Activated CD4-positive, alpha-beta T cell treated with anti-CD3 and anti-CD28 coated beads for 48 hours (primary cell): ENCODE data around the gene KIF5C.
A peak's percentile ranks its signal among the peaks of the same experiment; 100 is the strongest.

Experiments
- DNase-seq: peaks from one replicate; pipeline ENCODE4 v3.0.0-alpha.2; 2020

The KIF5C gene

DNA sequence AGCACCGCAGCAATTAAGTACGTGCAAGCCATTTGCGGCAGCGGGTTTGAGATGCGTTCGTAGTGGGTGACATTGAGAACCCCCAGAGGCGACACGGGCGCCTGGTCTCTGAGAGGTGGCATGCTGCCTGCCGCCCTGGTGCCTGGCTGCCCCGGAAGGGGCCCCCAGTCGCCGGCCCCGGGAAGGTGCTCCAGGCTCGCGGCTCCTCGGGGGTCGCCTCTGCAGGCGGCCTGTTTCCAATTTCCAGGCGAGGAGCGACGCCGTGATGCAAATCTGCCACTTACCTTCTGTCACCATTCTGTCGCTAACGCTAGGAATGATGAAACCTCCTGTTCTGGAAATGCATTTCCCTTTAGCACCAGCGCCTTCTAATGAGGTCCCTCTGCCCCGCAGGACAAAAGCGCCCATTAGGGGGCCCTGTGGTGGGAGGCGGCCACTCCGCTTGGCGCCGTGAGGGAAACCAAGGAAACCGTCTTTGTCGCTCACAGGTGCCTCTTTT lies 13.0 kb downstream of the KIF5C start:
- peak; percentile 28 for DNase-seq

DNA sequence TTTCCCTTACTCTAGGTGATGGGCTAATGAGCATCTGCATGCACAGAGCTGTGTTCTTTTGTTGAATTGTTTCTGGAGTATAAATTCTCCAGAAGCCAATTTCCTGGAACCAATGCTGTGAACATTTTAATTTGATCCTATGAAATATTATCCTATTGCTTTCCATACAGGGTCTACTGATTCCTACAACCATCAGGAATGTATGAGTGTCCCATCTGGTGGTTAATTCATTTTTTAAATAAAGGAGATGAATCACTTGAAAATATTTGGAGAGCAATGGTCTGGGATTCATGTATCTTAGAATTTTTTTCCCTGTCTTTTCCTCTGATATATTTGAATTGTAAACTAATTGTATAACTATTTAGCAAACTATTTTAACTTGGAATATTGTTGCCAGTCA lies 14.0 kb downstream of the KIF5C start:
- DNase-seq: no peak

DNA sequence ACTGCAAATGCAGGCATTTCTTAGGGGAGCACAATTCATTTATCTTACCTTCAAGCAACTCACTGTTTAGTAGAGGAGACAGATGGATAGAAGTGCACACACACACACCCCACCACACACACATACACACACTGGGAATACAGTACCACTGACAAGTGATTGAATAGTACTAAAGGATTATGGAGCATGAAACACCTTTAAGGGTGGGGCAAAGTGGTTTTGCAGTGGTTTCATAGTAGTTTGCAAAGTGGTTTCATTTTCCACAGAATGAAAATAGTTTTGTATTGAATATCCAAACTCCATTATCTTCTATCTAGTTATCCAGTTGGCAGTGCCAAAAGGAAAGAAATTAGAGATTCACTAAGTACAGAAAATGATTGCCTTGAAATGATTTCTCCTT lies 18.9 kb downstream of the KIF5C start:
- no peak for DNase-seq

DNA sequence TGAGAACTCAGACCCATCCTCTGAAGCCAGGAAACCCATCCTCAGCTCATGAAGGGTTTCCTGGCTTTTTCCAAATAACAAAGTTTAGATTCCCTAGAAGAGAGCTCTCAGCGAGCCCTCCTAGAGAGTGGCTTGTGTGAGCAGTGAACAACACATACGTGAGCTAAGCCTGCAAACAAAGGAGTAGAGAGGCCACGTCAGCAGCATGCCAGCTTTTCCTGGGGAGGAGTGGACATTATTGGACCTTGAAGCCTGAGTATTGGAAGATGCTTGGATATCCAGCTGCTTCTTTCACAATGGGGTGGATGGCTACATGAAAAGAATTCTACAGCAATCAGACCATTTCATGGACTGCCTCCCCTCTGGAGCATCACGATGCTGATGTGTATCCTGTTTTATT lies 21.1 kb downstream of the KIF5C start:
- DNase-seq: no peak

DNA sequence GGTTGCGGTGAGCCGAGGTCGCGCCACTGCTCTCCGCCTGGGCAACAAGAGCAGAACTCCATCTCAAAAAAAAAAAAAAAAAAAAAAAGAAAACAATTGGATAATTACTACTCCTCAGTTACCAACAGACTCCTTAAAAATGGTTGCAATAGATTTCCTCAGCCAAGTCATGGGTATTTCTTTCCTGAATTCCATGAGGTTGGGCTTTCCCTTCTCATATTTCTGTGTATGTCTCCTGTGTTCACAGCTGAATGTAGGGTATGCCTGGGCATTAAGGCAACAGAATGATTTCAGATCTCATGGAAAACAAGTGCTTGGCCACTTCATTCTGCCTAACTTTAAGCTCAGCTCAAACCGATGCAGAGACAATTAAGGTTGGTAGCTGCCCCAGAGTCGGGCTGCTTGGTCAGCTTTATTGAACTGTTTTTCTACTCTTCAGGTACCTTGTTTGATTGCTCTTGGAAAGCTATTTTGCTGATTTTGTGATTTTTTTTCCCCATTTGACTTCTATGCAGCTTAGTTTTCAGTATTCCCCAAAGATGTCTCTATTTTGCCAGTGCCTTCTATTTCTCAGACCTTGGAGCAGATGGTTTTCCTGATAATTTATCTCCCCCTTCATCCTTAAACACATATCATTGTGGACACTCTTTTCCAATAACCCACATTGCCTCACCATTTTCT lies 24.8 kb downstream of the KIF5C start:
- no peak for DNase-seq

DNA sequence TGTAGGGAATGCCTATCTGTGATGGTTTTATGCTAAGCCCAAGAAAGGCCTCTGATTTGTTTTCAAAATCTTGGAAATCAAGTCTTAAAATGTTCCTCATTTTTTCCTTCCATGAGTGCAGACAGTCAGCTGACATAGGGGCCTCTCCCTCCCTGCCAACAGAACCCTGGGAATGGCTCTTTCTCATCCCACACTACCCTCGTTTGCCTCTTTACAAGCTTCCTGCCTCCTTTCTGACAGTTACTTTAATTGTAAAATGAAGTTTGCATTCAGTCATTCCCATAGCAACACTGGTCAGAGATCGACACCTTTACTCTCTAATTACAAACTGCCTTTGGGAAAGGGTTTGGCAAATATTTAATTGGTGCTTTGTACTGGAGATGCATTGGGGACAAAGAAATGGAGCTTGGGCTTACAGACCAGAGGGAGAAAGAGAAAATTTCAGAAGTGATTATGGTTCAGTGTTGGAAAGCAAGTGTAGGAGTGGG lies 25.4 kb downstream of the KIF5C start:
- no peak for DNase-seq

DNA sequence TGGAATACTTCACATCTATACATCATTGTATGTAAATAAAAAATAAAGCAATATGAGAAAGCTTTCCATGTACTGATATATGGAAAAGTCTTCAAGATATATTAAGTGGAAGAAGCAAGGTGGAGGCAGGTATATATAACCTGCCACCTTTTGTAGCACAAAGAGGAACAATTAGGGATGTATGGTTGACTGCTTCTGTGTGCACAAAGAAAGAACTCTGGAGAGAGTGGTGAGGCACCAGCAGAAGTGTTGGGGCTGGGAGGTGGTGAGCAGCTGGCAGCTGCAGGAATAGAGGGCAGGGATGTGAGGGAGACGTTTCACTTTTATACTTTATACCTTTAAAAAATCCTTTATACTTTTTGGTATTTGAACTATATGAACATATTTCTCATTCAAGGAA lies 26.1 kb downstream of the KIF5C start:
- DNase-seq: no peak

DNA sequence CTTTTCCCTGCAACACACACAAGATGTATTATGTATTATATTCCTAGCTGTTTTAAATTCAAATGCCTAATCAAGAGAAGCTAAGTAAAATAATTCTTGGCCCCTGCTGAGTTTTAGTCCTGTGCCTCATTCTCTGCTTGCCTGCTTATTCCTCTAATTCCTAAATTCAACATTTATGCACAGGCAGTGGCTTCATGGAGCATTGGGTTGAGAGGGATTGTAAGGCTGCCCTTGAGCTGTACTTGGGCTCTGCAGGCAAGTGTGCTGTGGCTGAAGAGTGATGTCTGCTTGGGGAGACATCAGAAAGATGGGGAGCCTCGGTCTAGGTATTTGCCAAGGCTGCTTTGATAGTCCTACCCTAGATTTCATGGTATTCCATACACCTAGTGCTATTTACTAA lies 27.8 kb downstream of the KIF5C start:
- no peak for DNase-seq

DNA sequence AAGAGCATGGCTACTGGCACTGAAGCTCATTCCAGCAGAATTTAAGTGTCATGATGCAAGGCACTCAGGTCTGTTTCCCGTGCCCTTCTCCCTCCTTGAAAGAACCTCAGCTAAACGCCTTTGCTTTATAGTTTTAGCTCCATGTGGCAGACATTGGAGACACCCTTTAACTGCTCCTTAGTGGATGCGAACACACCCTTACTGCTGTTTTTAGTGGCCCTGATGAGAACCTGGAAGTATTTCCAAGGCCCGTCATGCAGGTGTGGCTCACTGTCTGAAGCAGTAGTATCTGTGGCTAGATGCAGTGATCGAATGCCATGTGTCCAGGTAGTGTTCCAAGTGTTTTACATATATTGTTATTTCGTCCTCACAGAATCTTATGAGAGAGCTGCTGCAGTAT lies 28.3 kb downstream of the KIF5C start:
- DNase-seq: no peak

DNA sequence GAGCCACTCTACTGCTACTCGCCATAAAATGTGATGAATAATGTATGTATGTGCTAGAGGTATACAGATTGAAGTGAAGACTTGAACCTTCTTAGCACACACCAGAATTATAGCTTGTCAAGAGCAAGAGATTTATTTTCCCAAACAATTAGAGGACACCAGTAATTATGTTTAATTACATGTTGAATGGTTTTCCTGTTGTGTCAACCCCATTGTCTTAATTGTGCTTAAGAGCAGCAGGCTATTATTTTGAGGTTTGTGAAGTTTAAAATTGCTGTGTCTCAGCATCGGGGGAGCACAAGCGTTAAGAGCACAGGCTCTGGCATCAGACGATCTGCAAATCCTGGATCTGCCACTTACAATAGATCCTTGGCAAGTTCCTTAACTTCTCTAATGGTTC lies 29.0 kb downstream of the KIF5C start:
- DNase-seq: no peak

DNA sequence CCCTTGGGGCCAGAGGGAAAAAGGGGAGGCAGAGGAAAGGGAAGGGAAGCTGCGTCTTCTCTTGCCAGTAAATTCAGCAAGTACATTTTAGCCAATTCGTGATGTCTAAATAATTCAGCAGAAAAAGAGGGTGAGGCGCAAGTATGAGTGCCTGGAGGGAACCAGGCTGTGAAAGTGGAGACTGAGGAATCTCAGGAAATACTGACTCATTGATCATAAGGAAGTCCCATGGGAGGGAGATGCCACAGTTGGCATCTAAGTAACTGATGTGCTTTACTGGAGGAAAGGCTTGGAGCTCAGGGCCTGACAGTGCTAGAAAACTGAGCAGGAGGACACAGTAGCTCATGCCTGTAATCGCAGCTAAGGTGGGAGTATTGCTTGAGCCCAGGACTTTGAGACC lies 31.1 kb downstream of the KIF5C start:
- no peak for DNase-seq

DNA sequence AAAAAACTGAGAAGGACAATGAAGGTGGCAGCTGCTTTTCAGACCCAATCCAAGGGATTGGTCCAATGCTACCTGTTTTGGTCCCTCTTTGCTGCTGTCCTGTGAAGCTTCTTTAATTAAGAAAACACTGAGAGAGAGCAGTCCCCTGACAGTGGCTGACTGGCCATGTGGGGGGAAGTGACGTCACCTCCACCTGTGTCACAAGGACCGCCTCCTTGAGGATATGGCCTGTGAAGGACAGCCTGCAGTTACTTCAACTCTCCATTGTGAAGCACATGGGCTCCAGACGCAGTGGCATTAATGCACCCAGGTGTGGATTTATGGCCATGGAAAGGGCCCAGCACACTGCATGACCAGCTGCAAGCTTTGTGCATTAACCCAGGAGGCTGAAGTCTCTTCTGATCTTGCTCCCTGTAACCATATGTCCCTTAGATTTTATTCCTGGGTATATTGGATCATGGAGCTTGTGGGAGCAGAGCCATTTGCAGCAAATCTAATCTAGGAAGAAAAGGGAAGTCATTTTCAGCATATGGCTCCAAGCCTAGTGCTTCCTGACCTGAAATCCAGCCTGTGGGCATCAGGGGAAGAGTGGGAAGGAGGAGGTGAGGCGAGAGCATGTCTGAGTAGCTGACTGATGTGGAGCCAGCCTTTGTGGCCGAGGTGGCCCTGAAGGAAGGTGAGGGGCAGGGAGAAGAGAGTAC lies 32.2 kb downstream of the KIF5C start:
- no peak for DNase-seq

DNA sequence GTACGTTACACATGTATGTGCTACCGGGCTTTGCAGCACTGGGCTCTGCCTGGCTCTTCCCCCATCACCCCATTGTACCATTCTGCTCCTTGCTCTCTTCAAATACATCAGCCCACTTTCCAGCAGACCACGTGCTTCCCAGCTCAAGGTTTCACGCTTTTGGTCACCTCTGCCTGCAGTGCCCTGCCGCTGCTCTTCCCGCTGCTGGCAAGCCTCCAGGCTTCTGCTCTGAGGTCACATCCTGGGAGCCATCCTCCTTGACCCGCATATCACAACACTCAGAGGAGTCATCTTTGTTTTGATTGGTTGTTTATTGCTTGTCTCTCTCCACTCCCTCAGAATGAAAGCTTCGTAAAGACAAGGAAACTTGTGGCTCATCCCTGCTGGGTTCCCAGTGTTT lies 34.1 kb downstream of the KIF5C start:
- no peak for DNase-seq

DNA sequence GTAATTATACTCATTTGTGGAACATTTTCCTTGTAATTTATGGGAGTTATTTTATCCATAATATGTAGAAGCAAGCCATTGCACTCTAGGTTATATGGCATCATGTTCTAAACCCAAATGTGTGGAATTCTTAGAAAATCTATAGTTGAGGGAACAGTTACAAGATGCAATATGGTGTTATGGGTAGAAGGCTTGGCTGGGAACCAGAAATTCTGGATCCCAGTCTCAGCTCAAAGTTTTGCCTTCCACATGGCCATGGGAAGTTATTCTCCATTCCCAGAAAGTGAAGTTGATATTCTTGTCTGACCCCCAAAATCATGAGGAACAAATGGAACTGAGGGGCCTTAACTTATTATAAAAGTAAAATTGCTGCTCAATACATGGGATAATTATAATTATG lies 38.0 kb downstream of the KIF5C start:
- DNase-seq: no peak

DNA sequence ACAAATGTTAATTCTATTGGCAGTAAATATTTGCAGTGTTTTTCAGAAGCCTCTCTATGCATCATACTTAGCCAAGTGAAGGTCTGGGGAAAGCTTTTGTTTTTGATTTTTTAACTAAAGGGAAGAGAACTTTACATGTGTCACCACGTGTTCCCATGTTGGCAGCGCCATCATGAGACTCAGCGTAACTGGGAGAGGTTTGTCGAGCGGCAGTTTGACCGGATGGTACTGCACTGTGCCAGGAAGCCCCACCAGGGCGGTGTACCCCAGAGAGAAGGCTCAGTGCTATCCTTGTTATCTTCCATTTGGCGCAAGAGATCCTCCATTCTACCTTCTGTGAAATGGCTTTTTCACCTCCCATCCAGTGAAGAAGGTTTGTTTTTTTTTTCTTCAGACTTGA lies 38.5 kb downstream of the KIF5C start:
- no peak for DNase-seq

DNA sequence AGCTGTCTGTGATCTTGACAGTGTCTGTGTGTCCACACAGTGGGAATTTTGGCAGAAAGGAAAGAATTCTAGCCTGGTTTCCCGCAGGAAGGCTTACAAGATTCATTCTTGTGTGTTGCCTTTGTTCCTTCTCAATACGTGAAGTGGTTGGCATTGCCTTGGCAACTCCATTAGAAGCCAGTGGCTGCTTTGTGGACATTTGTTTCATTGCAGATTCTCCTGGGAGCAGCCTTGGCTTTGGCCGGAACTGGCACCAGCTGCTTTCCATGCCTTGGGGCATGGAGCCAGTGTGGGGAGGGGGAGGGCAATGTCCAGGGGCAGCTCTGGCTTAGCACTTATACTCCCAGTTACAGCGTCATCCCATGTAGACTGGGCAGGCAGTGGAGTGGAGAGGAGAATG lies 39.4 kb downstream of the KIF5C start:
- DNase-seq: no peak

DNA sequence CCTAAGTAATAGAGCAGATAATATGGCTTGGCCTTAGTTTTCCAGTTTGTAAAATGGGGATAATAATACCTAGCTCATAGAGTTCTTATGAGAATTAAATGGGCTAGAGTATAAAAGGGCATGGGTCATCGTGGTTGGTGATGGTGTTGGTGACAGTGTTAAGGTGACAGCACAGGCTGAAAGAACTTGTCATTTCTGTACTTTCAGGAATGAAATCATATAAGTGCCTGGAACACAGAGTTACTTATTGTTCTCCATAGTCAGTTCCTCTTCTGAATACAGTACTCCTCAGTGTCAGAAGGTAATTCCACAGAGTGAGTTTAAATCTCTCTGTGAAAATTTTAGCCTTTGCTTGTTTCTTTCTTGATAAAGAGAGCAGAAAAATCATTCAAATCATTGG lies 42.4 kb downstream of the KIF5C start:
- DNase-seq: peak; percentile 34

DNA sequence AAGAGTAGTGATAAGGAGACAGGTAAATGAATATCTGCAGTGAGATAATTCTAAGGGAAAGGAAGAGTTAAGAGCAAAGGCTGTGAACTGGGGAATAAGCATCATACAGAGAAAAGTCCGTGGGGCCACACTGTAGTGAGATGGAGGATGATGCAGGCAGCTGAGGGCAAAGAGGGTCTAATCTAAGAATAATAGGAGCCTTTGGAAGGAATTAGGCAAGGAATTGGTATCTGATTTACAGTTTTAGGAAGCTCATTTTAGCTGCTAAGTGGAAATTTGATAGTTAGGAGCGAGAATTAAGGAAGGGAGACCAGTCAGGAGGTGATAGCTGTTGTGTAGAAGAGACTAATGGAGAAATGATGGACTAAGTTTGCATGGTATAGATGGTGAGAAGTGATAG lies 43.5 kb downstream of the KIF5C start:
- DNase-seq: no peak

DNA sequence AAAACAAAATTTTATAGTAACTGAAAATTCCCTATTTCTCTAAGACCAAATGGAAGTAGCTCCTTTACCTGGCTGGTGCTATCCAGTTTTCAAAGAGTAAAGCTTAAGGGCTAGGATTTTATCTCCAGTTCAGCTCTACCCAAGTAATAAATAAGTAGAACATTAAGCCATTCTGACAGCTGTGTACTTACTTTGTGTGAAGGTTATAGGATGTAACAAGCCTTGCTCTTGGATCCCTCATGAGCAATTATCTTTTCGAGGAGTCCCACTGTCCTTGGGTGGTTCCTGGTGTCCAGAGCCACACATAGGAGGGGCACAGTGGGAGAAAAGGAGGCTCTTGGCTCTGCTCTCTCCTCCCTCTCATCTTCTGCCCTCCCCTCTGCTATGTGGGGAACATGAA lies 45.5 kb downstream of the KIF5C start:
- DNase-seq: no peak

DNA sequence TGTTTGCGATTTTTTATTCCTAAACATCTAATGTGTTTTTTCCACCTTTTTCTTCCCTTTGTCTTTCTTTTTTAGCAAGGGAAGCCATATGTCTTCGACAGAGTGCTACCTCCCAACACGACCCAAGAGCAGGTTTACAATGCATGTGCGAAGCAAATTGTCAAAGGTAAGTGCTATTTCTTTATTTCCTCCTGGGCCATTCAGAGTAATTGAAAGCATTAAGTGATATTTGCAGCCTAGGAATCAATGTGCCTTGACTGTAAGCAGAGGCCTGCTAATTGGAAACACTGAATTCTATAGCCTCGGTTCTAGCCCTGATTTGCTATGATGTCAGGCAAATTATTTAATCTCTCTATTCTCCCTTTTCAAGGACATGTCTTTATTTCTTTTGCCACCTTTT lies 47.0 kb downstream of the KIF5C start:
- no peak for DNase-seq

DNA sequence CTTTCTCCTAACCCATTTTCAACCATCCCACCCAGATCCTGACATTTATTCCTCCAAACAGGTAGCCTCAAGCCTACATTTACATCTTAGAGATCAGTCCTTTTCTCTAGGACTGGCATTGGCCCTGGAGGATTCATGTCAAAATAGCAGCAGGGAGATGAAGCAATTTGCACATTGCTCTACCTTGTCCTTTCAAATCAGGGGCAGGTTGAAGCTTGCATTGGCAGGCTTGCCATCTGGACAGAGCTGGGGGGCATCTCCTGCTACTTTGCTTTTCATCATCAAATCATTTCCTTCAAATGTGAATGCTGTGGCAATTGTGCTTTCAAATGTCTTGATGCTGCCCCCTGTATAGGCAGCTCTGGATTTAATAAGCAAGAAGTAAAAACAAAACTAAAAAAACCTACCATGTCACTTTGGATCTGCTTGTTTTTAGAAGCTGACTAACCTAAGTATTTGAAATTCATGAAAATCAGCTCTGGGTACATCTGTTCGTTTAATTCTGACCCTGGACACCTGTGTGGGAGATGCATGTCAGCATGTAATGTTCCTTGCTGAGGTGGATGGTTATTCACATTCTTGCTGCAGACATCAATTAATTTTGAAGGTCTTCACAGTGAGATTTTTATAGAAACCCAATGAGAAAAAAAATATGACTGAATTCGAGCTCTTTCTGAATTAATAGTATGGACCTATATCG lies 47.9 kb downstream of the KIF5C start:
- DNase-seq: no peak

DNA sequence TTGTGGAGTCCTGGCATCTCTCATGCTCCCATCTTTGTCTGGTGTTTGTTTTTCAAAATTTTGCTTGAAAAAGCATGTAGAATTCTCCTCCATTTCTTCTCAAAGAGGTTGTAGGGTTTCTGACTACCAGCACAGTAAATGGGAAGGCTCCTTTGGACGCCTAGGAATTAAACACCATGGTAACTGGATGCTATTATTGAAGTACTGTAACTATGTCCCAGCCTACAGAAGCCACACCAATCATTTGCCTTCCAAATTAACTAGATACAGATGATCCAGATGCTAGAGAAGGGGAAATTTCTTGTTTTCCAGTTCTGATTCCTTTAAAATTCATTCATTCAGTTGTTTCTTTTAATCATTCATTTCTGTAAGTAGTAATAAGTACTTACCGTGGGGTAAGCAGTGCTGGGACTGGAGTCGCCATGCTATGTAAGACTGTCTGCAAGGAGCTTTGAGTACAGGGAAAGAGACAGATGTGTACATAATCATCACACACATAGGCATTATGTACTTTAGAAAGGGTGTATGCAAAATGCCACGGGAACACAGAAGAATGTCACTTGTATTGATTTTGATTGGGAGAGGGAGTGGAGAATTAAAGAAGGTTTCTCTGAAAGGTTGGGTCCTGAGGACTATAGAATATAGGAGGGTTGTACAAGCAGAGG lies 49.6 kb downstream of the KIF5C start:
- no peak for DNase-seq

DNA sequence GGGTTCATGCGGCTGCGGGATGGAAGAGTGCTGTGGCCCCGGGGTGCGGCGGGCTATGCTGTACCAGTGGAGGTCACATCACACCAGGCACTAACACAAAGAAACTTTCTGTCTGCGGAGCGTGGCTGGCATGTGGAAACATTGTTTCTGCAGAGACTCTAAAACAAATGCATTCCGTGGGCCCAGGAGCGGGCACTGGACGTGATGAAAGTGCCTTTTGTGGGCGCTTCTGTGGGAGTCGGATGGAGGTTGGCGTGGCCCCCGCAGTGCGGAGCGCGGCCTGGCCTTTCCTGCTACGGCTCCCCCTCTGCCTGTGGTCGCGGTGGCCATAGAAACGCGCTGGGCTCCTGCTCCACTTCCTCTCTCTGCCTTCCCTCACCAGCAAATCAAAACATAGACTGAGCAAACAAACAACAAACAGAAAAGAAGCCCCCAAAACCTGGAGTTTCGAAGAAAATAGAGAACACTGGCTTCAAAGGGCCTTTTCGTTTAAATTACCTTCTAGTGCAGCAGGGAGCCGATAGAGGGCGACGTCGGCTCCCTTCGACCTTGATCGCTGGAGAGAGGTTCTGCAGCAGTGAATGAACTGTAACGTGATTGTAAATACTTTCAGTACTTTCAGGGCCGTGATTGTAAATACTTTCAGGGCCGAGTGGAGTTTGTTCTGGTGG lies 51.4 kb downstream of the KIF5C start:
- peak; percentile 62 for DNase-seq
